Measurements from ENCODE around the gene BICD2.

- TF ChIP-seq CTCF (IDR thresholded peaks at IDR 0.05; ENCODE audit: insufficient read depth, low read depth, low read length) (no peak), EZH2 (IDR thresholded peaks at IDR 0.05; ENCODE audit: insufficient read depth, low read length) (no peak)
These were observed 26.9 kb downstream of the BICD2 start for GRCh38 chr9:92737611-92738299.
